GM23248 (cell line): ENCODE results near the gene CFAP61. TPM values are rescaled to one million over a fixed set of nuclear protein-coding genes. Genes with fewer than 3 reads are reported as not detected.
A peak's percentile ranks its signal among the peaks of the same experiment; 100 is the strongest.

ENCODE experiments used
- DNase-seq: peaks from one replicate; pipeline ENCODE4 v3.0.0-alpha.2; 2015
- H2AFZ ChIP-seq: fragments of 200-600 bp; sonication (generic); 2 replicates; pipeline ENCODE4 v1.6.1; 2016; ENCODE audit warnings: antibody characterized with exemption
- H3F3A ChIP-seq: fragments of 200-600 bp; sonication (generic); 2 replicates; pipeline ENCODE4 v1.6.1; 2016; ENCODE audit warnings: mild to moderate bottlenecking, antibody characterized with exemption, mixed run types; ENCODE audit not compliant: insufficient read depth
- H3K27ac ChIP-seq: fragments of 200-600 bp; sonication (generic); 2 replicates; pipeline ENCODE4 v1.5.1; 2016; ENCODE audit warnings: mild to moderate bottlenecking
- H3K27me3 ChIP-seq: fragments of 200-600 bp; sonication (generic); replicated peaks from 2 replicates; pipeline ENCODE4 v1.6.1; 2016; ENCODE audit warnings: mild to moderate bottlenecking; ENCODE audit not compliant: insufficient read depth
- H3K36me3 ChIP-seq: fragments of 200-600 bp; sonication (generic); 2 replicates; pipeline ENCODE4 v1.6.1; 2016; ENCODE audit warnings: low read depth, mild to moderate bottlenecking
- H3K4me1 ChIP-seq: fragments of 200-600 bp; sonication (generic); 2 replicates; pipeline ENCODE4 v1.6.1; 2016; ENCODE audit warnings: mild to moderate bottlenecking; ENCODE audit not compliant: insufficient read depth
- H3K4me2 ChIP-seq: fragments of 200-600 bp; sonication (generic); one replicate; pipeline ENCODE4 v1.6.1; 2016; ENCODE audit warnings: mild to moderate bottlenecking; ENCODE audit not compliant: unreplicated experiment
- H3K4me3 ChIP-seq: fragments of 200-600 bp; sonication (generic); 2 replicates; pipeline ENCODE4 v1.5.1; 2016; ENCODE audit warnings: mild to moderate bottlenecking
- H3K79me2 ChIP-seq: fragments of 200-600 bp; sonication (generic); 2 replicates; pipeline ENCODE4 v1.6.1; 2016; ENCODE audit warnings: mild to moderate bottlenecking; ENCODE audit not compliant: insufficient read depth
- H3K9ac ChIP-seq: fragments of 200-600 bp; sonication (generic); 2 replicates; pipeline ENCODE4 v1.6.1; 2016; ENCODE audit warnings: mild to moderate bottlenecking
- H3K9me2 ChIP-seq: fragments of 200-600 bp; sonication (generic); 2 replicates; pipeline ENCODE4 v1.6.1; 2016; ENCODE audit warnings: mixed run types, mild to moderate bottlenecking, moderate library complexity; ENCODE audit not compliant: insufficient read depth
- H3K9me3 ChIP-seq: fragments of 200-600 bp; sonication (generic); one replicate; pipeline ENCODE4 v1.6.1; 2017; ENCODE audit warnings: low read depth
- H4K20me1 ChIP-seq: fragments of 200-600 bp; sonication (generic); 2 replicates; pipeline ENCODE4 v1.6.0; 2016; ENCODE audit not compliant: insufficient read depth
- EZH2 ChIP-seq: fragments of 200-600 bp; sonication (generic); IDR thresholded peaks from 2 replicates; pipeline ENCODE4 v1.6.1; 2018; ENCODE audit warnings: antibody characterized with exemption, mild to moderate bottlenecking; ENCODE audit not compliant: insufficient read depth, poor library complexity, severe bottlenecking
- EZH2phosphoT487 ChIP-seq: fragments of 200-600 bp; sonication (generic); IDR thresholded peaks from 2 replicates; pipeline ENCODE4 v1.6.1; 2018; ENCODE audit warnings: antibody characterized with exemption, moderate library complexity, mild to moderate bottlenecking, low read depth; ENCODE audit not compliant: insufficient read depth
- WGBS, 2 experiments: methylation state at CpG; one replicate each; pipeline ENCODE4 v1.1.6; 2015 to 2017; ENCODE audit warnings: low lambda C conversion rate in 2 of 2, low coverage in 1 of 2; ENCODE audit errors: missing lambda C conversion rate in 2 of 2; 5-methylcytosine and 5-hydroxymethylcytosine counted together
- in situ Hi-C: fragments of 300-500 bp; cut with MboI; formaldehyde crosslinking; loops from 2 replicates; pipeline ENCODE4 v1.15.0; 2020
- polyA plus RNA-seq: library from polyadenylated mRNA; unstranded; fragments of >200 nt; fragmentation: Nextera tagmentation; extraction: Ambion mirVana; gene quantifications from 2 replicates; pipeline ENCODE4 v1.2.1, GENCODE V29; 2016
- total RNA-seq: library from RNA; depleted of rRNA; stranded (reverse); fragments of >200 nt; shearing (Covaris generic); gene quantifications from 2 replicates; pipeline ENCODE4 v1.2.3, GENCODE V29; 2014

The CFAP61 gene
- total and polyA plus RNA-seq, 2 experiments from 2014 or later, result not detected

DNA sequence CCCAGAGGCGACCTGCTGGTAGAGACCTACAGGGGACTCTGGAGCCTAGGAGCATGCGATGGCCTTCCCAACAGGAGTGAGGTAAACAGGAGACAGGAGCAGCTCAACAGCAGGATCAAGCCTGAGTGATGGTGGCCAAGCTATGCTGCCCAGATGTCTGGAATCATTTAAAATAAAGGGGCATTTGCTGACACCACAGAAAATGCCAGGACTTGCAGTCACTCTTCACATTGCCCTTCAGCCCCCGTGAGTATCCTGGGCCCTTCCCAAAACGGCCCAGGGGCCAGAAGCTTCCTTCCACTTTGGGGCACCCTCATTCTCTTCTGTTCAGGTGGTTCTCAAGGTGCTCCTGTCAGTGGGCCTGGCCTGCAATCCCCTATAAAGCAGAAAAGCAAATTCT lies 338.8 kb downstream of the CFAP61 start:
- no peak overlapping the region for H3K9ac ChIP-seq
- in situ Hi-C loops, result no loop called here
- WGBS, 2 experiments, result 69 to 74% methylated on average over 4 of the region's 4 CpGs

DNA sequence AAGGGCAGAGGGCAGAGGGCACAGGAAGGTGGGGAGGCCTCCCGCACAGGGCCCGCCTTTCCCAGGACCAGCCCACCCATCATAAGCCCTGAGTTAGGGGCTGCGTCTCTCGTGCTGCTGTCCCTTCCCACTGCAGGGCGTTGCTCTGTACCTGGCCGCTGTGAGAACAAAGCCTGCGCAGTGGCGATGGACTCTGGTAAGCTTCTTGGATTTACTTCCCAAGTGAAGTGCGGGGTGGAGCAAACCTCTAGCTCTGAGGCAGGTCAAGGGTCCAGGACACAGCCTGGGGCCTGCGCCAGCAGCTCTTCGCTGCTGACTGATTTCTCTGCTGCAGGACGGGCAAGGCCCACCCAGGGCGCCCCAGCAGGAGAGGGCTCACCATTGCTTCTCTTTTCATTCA lies 339.4 kb downstream of the CFAP61 start:
- in situ Hi-C loops, result no loop called here
- no peaks in the 10 kb centered on the region for H3F3A ChIP-seq
- 88 to 91% methylated on average over 13 of the region's 13 CpGs for WGBS, 2 experiments

More for the DNA sequence above, 338.8 kb downstream of the CFAP61 start:
- Histone ChIP-seq H4K20me1 (no peaks in the 10 kb centered on the region), H3K4me3 (no peak overlapping the region), H3K36me3 (no peaks in the 10 kb centered on the region), H3K27me3 (no peaks in the 10 kb centered on the region), H3K79me2 (no peaks in the 10 kb centered on the region), H3K9me3 (no peaks in the 10 kb centered on the region), H3F3A (no peaks in the 10 kb centered on the region), H2AFZ (no peak overlapping the region), H3K9me2 (no peaks in the 10 kb centered on the region), H3K4me2 (no peak overlapping the region), H3K4me1 (no peaks in the 10 kb centered on the region), H3K27ac (no peak overlapping the region)
- DNase-seq, result no peak
- TF ChIP-seq EZH2phosphoT487 (no peak), EZH2 (no peak)

DNA sequence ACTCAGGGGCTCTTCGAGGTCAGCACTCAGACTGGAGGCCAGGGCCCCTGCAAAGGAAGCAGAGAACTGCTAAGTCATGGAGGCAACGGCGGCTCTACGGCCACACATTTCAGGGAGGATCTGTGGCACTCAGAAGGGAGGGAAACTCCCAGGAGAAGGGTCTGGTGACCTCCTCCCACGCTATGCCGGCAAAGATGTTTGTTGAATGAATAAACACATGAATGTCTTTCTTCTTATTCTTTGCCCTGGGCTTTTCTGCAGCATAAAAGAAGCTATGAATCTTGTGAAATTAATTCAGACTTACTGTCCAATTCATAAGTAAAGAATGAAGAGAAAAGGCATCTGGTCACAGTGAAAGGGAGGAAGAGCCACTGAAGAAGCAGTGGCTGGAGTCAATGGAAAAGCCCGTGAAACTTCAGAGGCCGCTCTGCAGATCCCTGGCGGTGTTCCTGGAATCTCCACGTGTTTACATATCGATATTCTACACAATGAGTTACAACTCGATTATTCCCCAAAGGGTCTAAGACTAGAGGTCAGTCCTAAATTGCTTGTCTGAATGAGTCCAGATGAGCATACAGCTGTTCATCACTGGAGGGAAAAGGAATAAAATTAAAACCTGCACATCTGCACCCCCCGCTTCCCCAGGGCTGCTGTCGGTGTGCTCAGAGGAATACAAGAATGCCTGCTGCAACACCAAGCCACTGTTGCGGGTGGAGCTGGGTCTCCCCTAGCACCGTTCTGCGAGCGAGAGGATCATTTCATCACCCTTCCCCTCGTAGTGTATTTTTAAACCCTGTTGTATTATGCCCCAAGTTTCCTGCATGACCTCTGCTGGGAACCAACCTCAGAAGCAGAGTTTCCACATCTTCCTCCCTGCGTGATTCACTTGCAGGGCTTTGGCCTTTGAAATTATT lies 341.1 kb downstream of the CFAP61 start:
- no peak overlapping the region for H3K27ac ChIP-seq
- H3K4me2 ChIP-seq, result no peak overlapping the region
- peak; percentile 13 for DNase-seq
- H3K27me3 ChIP-seq, result no peaks in the 10 kb centered on the region
- H3K9me3 ChIP-seq, result no peaks in the 10 kb centered on the region
- H3K9me2 ChIP-seq, result no peaks in the 10 kb centered on the region
- H3K4me1 ChIP-seq, result no peaks in the 10 kb centered on the region
- in situ Hi-C loops, result no loop called here
- H3K4me3 ChIP-seq, result no peak overlapping the region
- H3K36me3 ChIP-seq, result no peaks in the 10 kb centered on the region
- whole genome bisulfite sequencing, 2 experiments, result 83 to 86% methylated on average over 20 of the region's 20 CpGs
- TF ChIP-seq EZH2, result no peak
- H3K9ac ChIP-seq, result no peak overlapping the region
- no peak overlapping the region for H2AFZ ChIP-seq
- no peaks in the 10 kb centered on the region for H3K79me2 ChIP-seq
- H3F3A ChIP-seq, result no peaks in the 10 kb centered on the region
- no peaks in the 10 kb centered on the region for H4K20me1 ChIP-seq

More for the DNA sequence above, 339.4 kb downstream of the CFAP61 start:
- no peak overlapping the region for H3K4me2 ChIP-seq
- no peaks in the 10 kb centered on the region for H3K36me3 ChIP-seq
- no peaks in the 10 kb centered on the region for H4K20me1 ChIP-seq
- H3K9me2 ChIP-seq, result no peaks in the 10 kb centered on the region
- H3K4me3 ChIP-seq, result no peak overlapping the region
- no peaks in the 10 kb centered on the region for H3K4me1 ChIP-seq
- no peak overlapping the region for H3K27ac ChIP-seq
- no peak for DNase-seq
- TF ChIP-seq EZH2 (no peak), EZH2phosphoT487 (no peak)
- H3K9me3 ChIP-seq, result no peaks in the 10 kb centered on the region
- H2AFZ ChIP-seq, result no peak overlapping the region
- no peaks in the 10 kb centered on the region for H3K79me2 ChIP-seq
- H3K27me3 ChIP-seq, result no peaks in the 10 kb centered on the region
- H3K9ac ChIP-seq, result no peak overlapping the region

DNA sequence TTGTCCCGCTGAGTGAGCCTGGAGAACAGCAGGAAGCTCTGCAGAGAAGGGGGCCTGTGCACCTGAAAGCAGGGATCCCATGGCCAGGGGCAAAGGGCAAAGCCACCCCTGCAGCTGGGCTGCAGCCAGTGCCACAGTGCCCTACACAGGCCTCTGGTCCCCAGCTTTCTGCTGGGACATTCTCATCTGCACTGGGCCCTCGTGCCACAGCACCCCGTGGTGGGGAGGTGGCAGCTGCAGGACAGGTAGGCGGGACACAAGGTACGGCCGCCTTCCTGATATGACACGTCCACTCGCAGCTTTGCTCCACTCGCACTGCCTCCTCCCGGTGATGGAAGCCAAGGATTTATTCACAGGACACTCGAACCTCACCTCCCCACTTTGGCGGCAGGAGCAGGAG lies 342.8 kb downstream of the CFAP61 start:
- no peaks in the 10 kb centered on the region for H3K9me3 ChIP-seq
- no peaks in the 10 kb centered on the region for H3K4me1 ChIP-seq
- H2AFZ ChIP-seq, result no peak overlapping the region
- H3K9ac ChIP-seq, result no peak overlapping the region
- H3K4me2 ChIP-seq, result no peak overlapping the region
- DNase-seq, result no peak
- no peaks in the 10 kb centered on the region for H3K27me3 ChIP-seq
- no peaks in the 10 kb centered on the region for H3K36me3 ChIP-seq
- no peak overlapping the region for H3K4me3 ChIP-seq
- no peak overlapping the region for H3K27ac ChIP-seq
- H3K79me2 ChIP-seq, result no peaks in the 10 kb centered on the region
- TF ChIP-seq EZH2 (no peak), EZH2phosphoT487 (no peak)
- WGBS, 2 experiments, result 85 to 88% methylated on average over 12 of the region's 12 CpGs
- no peaks in the 10 kb centered on the region for H3K9me2 ChIP-seq
- no peaks in the 10 kb centered on the region for H4K20me1 ChIP-seq
- H3F3A ChIP-seq, result no peaks in the 10 kb centered on the region
- in situ Hi-C loops, result no loop called here
